SU-DHL-6 (cell line): ENCODE results near the gene TIMP2.

Experiments
- EZH2phosphoT487 ChIP-seq: fragments of 200-600 bp; sonication (generic), shearing (Covaris generic); conservative IDR thresholded peaks from 2 replicates; pipeline ENCODE4 v1.6.1; 2018; ENCODE audit warnings: mild to moderate bottlenecking, antibody characterized with exemption, low read length, moderate library complexity, mixed read lengths
- TF ChIP-seq, protein P1 (sequence below): fragments of 200-600 bp; sonication (generic); IDR thresholded peaks from one replicate; pipeline ENCODE4 v1.5.1; 2017; ENCODE audit warnings: antibody characterized with exemption, mild to moderate bottlenecking, low read length, moderate library complexity; ENCODE audit not compliant: insufficient read depth, poor library complexity, severe bottlenecking

DNA sequence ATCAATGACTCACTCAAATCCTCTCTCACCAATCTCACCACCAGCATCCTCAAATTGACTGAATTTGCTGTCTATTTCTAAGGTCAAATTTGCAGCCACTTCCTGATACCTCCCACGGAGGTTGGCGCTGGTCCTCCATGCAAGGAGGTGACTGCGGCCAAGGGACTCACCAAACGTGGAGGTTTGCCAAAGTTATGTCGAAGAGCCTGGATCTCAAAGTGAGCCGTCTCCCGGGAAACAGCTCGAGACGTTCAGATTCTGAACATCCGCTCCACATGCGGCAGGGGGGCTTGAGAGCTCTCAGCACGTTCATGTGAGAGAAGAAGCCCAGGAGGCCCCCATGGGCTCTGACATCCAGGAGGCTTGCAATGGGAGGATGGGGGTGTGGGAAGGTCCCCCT, 31.9 kb upstream of the TIMP2 start:
- TF ChIP-seq, protein P1, sequence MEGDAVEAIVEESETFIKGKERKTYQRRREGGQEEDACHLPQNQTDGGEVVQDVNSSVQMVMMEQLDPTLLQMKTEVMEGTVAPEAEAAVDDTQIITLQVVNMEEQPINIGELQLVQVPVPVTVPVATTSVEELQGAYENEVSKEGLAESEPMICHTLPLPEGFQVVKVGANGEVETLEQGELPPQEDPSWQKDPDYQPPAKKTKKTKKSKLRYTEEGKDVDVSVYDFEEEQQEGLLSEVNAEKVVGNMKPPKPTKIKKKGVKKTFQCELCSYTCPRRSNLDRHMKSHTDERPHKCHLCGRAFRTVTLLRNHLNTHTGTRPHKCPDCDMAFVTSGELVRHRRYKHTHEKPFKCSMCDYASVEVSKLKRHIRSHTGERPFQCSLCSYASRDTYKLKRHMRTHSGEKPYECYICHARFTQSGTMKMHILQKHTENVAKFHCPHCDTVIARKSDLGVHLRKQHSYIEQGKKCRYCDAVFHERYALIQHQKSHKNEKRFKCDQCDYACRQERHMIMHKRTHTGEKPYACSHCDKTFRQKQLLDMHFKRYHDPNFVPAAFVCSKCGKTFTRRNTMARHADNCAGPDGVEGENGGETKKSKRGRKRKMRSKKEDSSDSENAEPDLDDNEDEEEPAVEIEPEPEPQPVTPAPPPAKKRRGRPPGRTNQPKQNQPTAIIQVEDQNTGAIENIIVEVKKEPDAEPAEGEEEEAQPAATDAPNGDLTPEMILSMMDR, result no peak
- no peak for TF ChIP-seq EZH2phosphoT487
